PFSK-1 (cell line): ENCODE measurements around the gene ZDHHC24.

ENCODE experiments used
- FOXP2 ChIP-seq: optimal IDR thresholded peaks from 2 replicates; pipeline ENCODE3; 2011; ENCODE audit warnings: borderline replicate concordance, control low read depth, inconsistent platforms; ENCODE audit not compliant: insufficient read depth; ENCODE audit errors: extremely low read length, extremely low read depth
- POLR2AphosphoS5 ChIP-seq: IDR thresholded peaks from 2 replicates; pipeline ENCODE4 v1.6.1; 2012; ENCODE audit warnings: low read depth, mild to moderate bottlenecking, control low read depth, low read length, moderate library complexity
- SIN3A ChIP-seq: IDR thresholded peaks from 2 replicates; pipeline ENCODE4 v1.6.1; 2012; ENCODE audit warnings: mild to moderate bottlenecking, low read length, moderate library complexity, borderline replicate concordance; ENCODE audit not compliant: insufficient read depth
- TAF1 ChIP-seq: IDR thresholded peaks from 2 replicates; pipeline ENCODE4 v1.6.1; 2012; ENCODE audit warnings: low read length, control low read depth, borderline replicate concordance; ENCODE audit not compliant: insufficient read depth
- TF ChIP-seq, protein P1 (sequence below), 2 experiments: IDR thresholded peaks; 2 replicates each; pipeline versions ENCODE4 v1.6.1 to v1.8.0; 2011 to 2012; ENCODE audit warnings: low read depth in 2 of 2, low read length in 2 of 2, control low read depth in 1 of 2, inconsistent platforms in 1 of 2, mild to moderate bottlenecking in 1 of 2, moderate library complexity in 1 of 2; ENCODE audit not compliant: insufficient read depth in 1 of 2

ZDHHC24 gene

DNA sequence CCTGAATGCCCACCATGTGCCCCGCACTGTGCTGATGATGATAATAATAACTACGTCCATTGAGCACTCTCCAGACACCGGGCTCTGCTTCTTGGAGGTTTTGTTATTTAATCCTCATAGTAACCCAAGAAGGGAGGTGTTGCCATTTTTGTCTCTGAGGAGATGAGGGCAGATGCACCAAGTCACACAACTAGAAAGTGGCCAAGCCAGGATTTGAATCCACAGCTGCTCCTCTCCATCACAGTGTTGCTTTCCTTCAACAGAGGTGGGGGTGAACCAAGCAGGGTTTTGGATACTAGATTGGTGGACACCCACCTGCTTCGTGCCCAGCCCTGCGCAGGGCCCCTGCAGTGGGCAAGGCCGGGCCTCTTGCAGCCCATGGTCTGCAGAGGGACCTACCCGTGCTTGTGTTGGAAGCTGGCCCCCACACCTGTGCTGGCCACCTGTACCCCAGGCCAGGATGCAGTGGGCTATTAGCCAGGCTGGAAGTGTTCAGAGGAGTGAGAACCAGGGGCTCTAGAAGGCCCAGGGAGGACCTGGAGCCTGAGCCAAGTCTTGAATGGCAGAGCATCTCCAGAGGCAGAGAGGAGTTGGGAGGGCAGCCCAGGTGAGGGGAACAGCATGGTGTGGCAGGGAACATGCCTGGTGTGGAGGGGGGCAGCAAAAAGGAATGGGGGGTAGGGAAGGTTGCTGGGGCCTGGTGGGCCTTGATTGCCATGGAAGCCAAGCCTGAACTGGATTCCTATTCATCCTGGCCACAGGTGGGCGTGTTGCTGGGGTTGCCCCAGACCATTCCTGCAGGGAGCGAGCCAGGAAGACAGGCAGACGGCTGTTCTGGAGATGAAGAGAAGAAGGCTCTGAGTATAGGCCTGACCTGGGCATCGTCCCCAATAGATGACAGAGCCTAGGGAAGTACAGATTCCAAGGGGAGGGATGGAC lies 68.3 kb downstream of the ZDHHC24 start:
- TF ChIP-seq, protein P1, sequence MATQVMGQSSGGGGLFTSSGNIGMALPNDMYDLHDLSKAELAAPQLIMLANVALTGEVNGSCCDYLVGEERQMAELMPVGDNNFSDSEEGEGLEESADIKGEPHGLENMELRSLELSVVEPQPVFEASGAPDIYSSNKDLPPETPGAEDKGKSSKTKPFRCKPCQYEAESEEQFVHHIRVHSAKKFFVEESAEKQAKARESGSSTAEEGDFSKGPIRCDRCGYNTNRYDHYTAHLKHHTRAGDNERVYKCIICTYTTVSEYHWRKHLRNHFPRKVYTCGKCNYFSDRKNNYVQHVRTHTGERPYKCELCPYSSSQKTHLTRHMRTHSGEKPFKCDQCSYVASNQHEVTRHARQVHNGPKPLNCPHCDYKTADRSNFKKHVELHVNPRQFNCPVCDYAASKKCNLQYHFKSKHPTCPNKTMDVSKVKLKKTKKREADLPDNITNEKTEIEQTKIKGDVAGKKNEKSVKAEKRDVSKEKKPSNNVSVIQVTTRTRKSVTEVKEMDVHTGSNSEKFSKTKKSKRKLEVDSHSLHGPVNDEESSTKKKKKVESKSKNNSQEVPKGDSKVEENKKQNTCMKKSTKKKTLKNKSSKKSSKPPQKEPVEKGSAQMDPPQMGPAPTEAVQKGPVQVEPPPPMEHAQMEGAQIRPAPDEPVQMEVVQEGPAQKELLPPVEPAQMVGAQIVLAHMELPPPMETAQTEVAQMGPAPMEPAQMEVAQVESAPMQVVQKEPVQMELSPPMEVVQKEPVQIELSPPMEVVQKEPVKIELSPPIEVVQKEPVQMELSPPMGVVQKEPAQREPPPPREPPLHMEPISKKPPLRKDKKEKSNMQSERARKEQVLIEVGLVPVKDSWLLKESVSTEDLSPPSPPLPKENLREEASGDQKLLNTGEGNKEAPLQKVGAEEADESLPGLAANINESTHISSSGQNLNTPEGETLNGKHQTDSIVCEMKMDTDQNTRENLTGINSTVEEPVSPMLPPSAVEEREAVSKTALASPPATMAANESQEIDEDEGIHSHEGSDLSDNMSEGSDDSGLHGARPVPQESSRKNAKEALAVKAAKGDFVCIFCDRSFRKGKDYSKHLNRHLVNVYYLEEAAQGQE (IDR thresholded peaks at IDR 0.05; ENCODE audit: insufficient read depth in 1 of 2, low read depth in 2 of 2, low read length in 2 of 2): no peak
- no peak for TF ChIP-seq SIN3A
- no peak for TF ChIP-seq FOXP2
- no peak for TF ChIP-seq TAF1
- TF ChIP-seq POLR2AphosphoS5: no peak

DNA sequence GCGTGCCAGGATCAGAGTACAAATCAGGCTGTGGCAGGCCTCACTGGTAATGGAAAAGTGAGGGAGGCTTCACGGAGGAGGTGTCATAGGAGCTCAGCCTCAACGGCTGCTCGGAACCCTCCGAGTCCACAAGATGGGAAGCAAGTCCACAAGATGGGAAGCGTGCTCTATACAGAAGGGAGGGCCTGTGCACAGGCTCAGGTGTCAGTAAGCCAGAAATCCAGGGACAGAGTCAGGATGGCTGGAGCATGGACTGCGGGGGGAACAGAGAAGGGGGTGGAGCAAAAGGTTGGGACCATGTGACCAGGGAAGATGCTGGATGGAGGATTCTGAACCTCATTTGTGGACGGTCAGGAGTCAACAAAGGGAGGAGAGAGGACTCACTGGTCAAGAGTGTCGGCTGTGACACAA lies 69.0 kb downstream of the ZDHHC24 start:
- TF ChIP-seq TAF1 (no peak), POLR2AphosphoS5 (no peak), FOXP2 (no peak), SIN3A (no peak)
- TF ChIP-seq, protein P1 (IDR thresholded peaks at IDR 0.05; ENCODE audit: insufficient read depth in 1 of 2, low read depth in 2 of 2, low read length in 2 of 2): no peak

DNA sequence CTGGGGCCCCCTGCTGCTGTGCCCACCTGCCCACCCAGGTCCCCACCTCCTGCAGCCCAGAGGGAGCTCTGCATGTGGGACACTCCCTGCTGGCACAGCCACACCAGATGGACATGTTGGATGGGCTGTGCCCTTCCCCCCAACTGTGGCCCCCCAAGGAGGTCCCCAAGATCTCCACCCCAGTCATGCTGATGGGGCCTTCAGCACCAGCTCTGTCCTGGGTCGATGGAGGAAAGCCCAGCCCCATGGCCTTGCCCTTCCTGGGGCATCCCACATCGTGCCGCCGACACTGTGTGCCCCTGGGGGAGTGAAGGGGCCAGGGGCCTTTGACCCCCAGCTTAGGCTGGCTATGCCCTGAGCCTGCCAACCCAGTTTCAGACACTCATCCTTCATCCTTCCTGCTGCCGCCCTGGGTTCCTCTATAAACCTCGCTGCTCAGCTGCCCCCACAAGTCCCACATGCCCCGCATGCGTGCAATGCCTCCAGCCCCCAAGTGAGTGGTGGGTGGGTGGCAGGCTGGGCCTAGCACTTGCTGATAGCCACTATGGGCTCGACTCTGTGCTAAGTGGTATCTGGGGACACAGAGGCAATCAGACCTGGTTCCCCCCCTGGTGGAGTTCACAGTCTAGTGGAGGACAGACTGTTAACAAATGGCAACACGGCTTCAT lies 69.5 kb downstream of the ZDHHC24 start:
- no peak for TF ChIP-seq POLR2AphosphoS5
- no peak for TF ChIP-seq FOXP2
- TF ChIP-seq SIN3A: no peak
- TF ChIP-seq TAF1: no peak
- TF ChIP-seq, protein P1 (IDR thresholded peaks at IDR 0.05; ENCODE audit: insufficient read depth in 1 of 2, low read depth in 2 of 2, low read length in 2 of 2): no peak

DNA sequence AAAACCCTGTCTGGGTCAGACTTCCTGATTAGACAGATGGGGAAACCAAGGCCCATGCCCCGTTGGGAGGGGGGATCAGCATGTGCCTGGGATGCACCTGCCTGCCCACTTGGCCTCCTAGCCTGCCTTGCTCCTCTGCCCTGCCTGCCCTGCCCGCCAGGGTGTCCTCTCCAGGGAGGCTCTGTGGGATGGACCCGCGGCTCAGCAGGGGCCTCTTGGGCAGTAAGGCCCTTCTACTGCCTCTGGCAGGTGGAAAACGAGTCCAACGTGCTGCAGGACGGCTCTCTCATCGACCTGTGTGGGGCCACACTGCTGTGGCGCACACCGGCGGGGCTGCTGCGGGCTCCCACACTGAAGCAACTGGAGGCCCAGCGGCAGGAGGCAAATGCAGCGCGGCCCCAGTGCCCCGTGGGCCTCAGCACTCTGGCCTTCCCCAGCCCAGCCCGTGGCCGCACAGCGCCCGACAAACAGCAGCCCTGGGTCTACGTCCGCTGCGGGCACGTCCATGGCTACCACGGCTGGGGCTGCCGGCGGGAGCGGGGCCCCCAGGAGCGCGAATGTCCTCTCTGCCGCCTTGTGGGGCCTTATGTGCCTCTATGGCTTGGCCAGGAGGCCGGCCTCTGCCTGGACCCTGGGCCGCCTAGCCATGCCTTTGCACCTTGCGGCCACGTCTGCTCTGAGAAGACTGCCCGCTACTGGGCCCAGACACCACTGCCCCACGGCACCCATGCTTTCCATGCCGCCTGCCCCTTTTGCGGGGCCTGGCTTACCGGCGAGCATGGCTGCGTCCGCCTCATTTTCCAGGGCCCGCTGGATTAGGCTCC lies 70.3 kb downstream of the ZDHHC24 start:
- TF ChIP-seq, protein P1 (IDR thresholded peaks at IDR 0.05; ENCODE audit: insufficient read depth in 1 of 2, low read depth in 2 of 2, low read length in 2 of 2): no peak
- no peak for TF ChIP-seq POLR2AphosphoS5
- TF ChIP-seq TAF1: no peak
- TF ChIP-seq FOXP2: no peak
- no peak for TF ChIP-seq SIN3A
